ENCODE measurements around the gene PHLPP2.
"Not testable (repeated sequence)": the region's sequence is repeated elsewhere in the genome, so short reads cannot be mapped to it uniquely, and the experiment has no call there.

Gene PHLPP2

GRCh38 chr16:71722801-71723536 lies 1.5 kb downstream of the PHLPP2 start:
- peak; percentile 72 for DNase-seq (ENCODE audit: low spot score)

GRCh38 chr16:71721066-71721740 lies 3.3 kb downstream of the PHLPP2 start:
- DNase-seq (ENCODE audit: low spot score) = no peak

- no peak for DNase-seq (ENCODE audit: low spot score)
Observed at GRCh38 chr16:71712501-71712900, 12.0 kb downstream of the PHLPP2 start.

GRCh38 chr16:71711789-71712188 lies 12.7 kb downstream of the PHLPP2 start:
- DNase-seq (ENCODE audit: low spot score) = no peak

GRCh38 chr16:71709229-71709781 lies 15.2 kb downstream of the PHLPP2 start:
- DNase-seq (ENCODE audit: low spot score) = no peak

GRCh38 chr16:71708696-71709095 lies 15.8 kb downstream of the PHLPP2 start:
- no peak for DNase-seq (ENCODE audit: low spot score)

- DNase-seq (ENCODE audit: low spot score) = no peak
Observed at GRCh38 chr16:71707199-71707598, 17.3 kb downstream of the PHLPP2 start.

GRCh38 chr16:71706046-71706445 lies 18.5 kb downstream of the PHLPP2 start:
- DNase-seq (ENCODE audit: low spot score) = no peak

- DNase-seq (ENCODE audit: low spot score) = no peak
Observed at GRCh38 chr16:71703333-71703732, 21.2 kb downstream of the PHLPP2 start.

- no peak for DNase-seq (ENCODE audit: low spot score)
Observed at GRCh38 chr16:71700831-71701230, 23.7 kb downstream of the PHLPP2 start.

GRCh38 chr16:71698491-71698890 lies 26.0 kb downstream of the PHLPP2 start:
- no peak for DNase-seq (ENCODE audit: low spot score)

GRCh38 chr16:71693164-71693563 lies 31.3 kb downstream of the PHLPP2 start:
- DNase-seq (ENCODE audit: low spot score) = no peak

- no peak for DNase-seq (ENCODE audit: low spot score)
Observed at GRCh38 chr16:71689901-71690300, 34.6 kb downstream of the PHLPP2 start.

GRCh38 chr16:71687861-71688260 lies 36.6 kb downstream of the PHLPP2 start:
- DNase-seq (ENCODE audit: low spot score) = no peak

GRCh38 chr16:71684280-71684679 lies 40.2 kb downstream of the PHLPP2 start:
- DNase-seq (ENCODE audit: low spot score) = not testable (repeated sequence)

- DNase-seq (ENCODE audit: low spot score) = no peak
Observed at GRCh38 chr16:71681360-71681759, 43.1 kb downstream of the PHLPP2 start.

GRCh38 chr16:71676236-71676635 lies 48.3 kb downstream of the PHLPP2 start:
- DNase-seq (ENCODE audit: low spot score) = no peak

- DNase-seq (ENCODE audit: low spot score) = no peak
Observed at GRCh38 chr16:71675380-71675779, 49.1 kb downstream of the PHLPP2 start.

- DNase-seq (ENCODE audit: low spot score) = no peak
Observed at GRCh38 chr16:71674229-71674628, 50.3 kb downstream of the PHLPP2 start.

GRCh38 chr16:71673582-71673973 lies 50.9 kb downstream of the PHLPP2 start:
- no peak for DNase-seq (ENCODE audit: low spot score)

- DNase-seq (ENCODE audit: low spot score) = no peak
Observed at GRCh38 chr16:71672803-71673581, 51.5 kb downstream of the PHLPP2 start.

- DNase-seq (ENCODE audit: low spot score) = no peak
Observed at GRCh38 chr16:71672125-71672524, 52.4 kb downstream of the PHLPP2 start.

GRCh38 chr16:71671165-71671564 lies 53.3 kb downstream of the PHLPP2 start:
- DNase-seq (ENCODE audit: low spot score) = no peak

Measured in HuH-7 (cell line).